Subcutaneous adipose tissue (tissue), 4 donors: ENCODE measurements around the gene TIAM1. TPM values are rescaled to one million over a fixed set of nuclear protein-coding genes. Genes with fewer than 3 reads are reported as not detected.

Experiments used
- CTCF ChIP-seq: fragments of 450-650 bp; IDR thresholded peaks from one replicate; pipeline ENCODE4 v1.5.1; 2016; ENCODE audit warnings: low read depth, mild to moderate bottlenecking, control low read depth, antibody characterized with exemption, moderate library complexity
- total RNA-seq, 4 donors: library from RNA; depleted of rRNA; stranded (reverse); fragments of >200 nt; gene quantifications; one replicate each; pipeline ENCODE4 v1.1.0, GENCODE V29; 2016

TIAM1 gene
- total RNA-seq, 4 donors from 2014 or later, result 5.1 to 27.4 (median 14.7) TPM

- TF ChIP-seq CTCF, result no peak
These were observed 204.0 kb downstream of the TIAM1 start for GRCh38 chr21:31140025-31140424.

GRCh38 chr21:31137960-31138359 is 206.1 kb downstream of the TIAM1 start:
- no peak for TF ChIP-seq CTCF

- no peak for TF ChIP-seq CTCF
These were observed 207.2 kb downstream of the TIAM1 start for GRCh38 chr21:31136891-31137290.

GRCh38 chr21:31135531-31136184 is 208.4 kb downstream of the TIAM1 start:
- no peak for TF ChIP-seq CTCF

GRCh38 chr21:31133243-31133830 is 210.7 kb downstream of the TIAM1 start:
- TF ChIP-seq CTCF, result no peak

GRCh38 chr21:31132574-31133242 is 211.4 kb downstream of the TIAM1 start:
- no peak for TF ChIP-seq CTCF

GRCh38 chr21:31130821-31131220 is 213.2 kb downstream of the TIAM1 start:
- no peak for TF ChIP-seq CTCF
